Adrenal gland (tissue), 5 donors: ENCODE measurements around the gene ALDH8A1.

ENCODE experiments used
- CTCF ChIP-seq, 6 experiments: fragments of 450-650 bp in 4 of 6; fragments of 200-600 bp in 2 of 6; sonication (generic) in 1 of 6; IDR thresholded peaks; 1 replicate in 5 of 6; 2 replicates in 1 of 6; pipeline versions ENCODE4 v1.5.1 to v1.8.0; 2016 to 2021; ENCODE audit warnings: antibody characterized with exemption in 6 of 6, mild to moderate bottlenecking in 2 of 6, moderate library complexity in 1 of 6
- POLR2A ChIP-seq, 2 donors: fragments of 450-650 bp; IDR thresholded peaks; one replicate each; pipeline ENCODE4 v1.6.1; 2017; ENCODE audit warnings: antibody characterized with exemption in 2 of 2, mild to moderate bottlenecking in 2 of 2, moderate library complexity in 1 of 2
- donor health status: DM: no; HTN: no; CAD: no.

DNA sequence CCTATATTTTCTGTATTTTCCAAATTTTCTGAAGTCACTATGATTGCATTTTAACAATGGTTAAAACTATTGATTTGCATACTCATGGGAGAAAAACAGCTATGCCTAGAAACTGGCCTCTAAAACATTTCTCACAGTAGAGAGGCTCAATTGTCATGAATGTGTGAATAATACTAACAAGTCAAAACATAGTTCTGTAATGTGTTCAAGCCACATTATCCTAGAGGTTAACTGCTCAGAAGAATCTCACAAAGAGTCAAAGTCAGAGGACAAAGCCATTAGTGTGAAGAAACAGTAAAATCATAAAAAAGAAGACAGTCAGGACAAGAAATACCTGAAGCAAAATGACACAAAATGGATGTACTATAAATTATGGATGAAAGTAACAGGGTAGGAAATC is 12.5 kb upstream of the ALDH8A1 start:
- no peak for TF ChIP-seq CTCF (IDR thresholded peaks at IDR 0.05)
- TF ChIP-seq POLR2A (IDR thresholded peaks at IDR 0.05): no peak
